ENCODE results near the gene RPP25L. TPM values are rescaled to one million over a fixed set of nuclear protein-coding genes. Genes with fewer than 3 reads are reported as not detected.

RPP25L gene, protein sequence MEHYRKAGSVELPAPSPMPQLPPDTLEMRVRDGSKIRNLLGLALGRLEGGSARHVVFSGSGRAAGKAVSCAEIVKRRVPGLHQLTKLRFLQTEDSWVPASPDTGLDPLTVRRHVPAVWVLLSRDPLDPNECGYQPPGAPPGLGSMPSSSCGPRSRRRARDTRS
- total RNA-seq (2014; rRNA removed; shearing (Covaris generic)) = 33.3 TPM in 2 replicates

DNA sequence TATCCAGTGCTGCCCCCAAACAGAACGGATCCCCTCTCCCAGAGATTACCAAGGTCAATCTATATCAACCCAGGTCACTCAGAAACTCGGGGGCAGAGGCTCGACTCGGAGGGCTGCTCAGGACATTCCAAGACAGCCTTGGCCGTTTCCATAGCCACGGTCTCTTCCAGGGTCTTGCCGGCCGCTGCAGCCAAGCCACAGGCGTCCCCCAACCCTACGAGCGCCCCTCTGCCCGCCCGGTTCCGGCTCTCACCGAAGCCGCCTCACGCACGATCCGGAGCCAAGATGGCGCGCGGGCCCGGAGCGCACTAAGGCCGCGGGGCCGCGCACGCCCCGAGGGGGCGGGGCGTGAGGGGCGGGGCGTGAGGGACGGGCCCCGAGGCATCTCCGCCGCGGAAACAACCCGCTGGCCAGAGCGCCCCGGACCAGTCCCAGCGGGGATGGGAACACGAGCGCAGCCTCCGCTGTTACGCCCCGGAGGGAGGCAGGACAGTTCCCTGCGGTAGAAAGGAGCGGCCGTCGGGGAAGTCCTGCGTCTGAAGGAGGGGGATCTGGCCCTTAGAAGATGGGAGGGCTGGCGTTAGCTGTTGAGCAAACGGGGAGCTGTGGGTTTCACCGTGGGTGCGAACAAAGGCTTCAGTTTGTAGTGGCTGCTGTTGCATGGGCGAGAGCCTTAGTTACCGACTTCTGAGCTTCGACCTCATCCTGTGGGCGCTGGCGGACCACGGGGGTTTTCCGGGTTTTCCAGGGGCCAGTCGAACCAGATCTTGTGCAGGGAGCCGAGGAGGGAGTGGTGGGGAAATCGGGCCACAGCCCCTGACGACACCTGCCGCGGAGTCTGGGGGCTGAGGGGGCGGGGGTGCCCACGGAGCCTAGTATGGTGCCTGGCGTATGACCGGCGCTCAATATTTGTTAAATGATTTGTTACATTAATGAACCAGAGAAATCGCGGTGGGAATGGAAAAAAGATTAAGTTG, at the start of gene RPP25L:
RPP25L (minus strand) TSS at position 287 of the 977 bp plus-strand sequence. CDS start 801 bp downstream, outside the sequence.

DNA sequence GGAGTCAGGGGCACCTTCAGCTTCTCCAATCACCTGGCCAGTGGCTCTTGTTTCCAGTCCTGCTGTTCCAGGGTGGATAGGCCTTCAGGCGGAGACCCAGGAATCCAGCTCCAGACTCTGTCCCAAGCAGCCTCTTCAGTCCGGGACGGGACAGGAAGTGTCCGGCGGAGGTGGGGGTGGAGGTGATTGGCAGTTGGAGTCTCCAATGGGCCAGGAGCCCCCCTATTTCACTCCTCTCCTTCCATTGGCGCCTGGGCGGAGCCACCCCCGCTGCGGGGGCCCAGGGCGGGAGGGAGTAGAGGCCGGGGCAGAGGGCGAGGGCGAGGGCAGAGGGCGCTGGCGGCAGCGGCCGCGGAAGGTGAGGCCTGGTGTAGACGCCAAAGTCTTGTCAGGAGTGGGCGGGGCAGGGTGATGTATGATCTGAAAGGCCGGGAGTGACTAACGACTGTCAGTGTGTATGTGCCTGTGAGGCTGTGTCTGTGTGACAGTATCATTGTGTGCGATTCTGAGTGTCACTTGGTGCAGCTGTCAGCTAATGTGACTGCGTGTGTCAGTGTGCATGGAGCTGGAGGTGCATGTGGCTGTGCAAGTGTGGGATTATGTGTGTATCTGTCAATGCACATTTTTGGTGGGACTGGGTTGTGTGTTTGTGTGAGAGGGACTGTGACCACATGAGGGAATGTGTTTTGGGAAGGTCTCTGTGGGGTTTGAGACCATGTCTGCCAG, 40.1 kb upstream of the RPP25L start, which contains the start of gene IL11RA:
IL11RA (plus strand) TSS at position 310 of the 726 bp plus-strand sequence. CDS start 3,033 bp downstream, outside the sequence.

DNA sequence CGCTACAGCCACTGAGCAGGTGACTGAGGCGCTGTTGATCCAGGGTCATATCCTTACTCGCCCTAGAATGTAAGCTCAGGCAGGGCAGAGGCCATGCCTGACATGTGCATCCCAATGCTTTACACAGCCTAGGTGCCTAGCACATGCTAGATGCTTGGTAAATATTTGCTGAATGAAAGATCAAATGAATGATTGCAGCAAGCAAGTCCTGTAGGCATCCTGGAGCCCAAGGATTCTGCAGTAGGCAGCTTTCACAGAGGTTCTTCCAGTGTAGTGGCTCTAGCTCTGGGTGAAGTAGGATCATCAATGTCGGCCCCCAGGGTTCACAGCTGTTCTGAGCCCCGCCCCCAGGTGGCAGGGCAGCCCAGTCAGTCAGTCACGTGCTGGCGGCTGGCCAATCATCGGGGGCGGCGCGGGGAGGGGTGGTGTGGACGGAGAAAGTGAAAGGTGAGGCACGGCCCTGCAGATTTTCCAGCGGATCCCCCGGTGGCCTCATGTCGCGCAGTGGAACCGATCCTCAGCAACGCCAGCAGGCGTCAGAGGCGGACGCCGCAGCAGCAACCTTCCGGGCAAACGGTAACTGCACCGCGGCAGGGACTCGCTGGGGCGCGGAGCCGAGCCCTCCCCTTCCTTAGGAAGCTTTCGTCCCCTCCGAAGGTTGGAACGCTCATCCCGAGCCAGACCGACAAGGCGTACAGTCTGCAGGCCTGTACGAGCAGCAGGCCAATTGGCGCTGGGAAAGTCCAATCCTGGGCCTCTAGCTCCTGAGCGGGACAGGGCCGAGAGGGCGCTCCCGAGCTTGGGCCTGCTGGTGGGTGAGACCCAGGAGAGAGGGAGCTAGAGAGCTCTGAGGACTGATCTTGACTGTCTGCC, 34.5 kb upstream of the RPP25L start, which contains the start of gene GALT:
GALT (plus strand) TSS at position 465 of the 873 bp plus-strand sequence; CDS start at position 495, 30 bp downstream.

DNA sequence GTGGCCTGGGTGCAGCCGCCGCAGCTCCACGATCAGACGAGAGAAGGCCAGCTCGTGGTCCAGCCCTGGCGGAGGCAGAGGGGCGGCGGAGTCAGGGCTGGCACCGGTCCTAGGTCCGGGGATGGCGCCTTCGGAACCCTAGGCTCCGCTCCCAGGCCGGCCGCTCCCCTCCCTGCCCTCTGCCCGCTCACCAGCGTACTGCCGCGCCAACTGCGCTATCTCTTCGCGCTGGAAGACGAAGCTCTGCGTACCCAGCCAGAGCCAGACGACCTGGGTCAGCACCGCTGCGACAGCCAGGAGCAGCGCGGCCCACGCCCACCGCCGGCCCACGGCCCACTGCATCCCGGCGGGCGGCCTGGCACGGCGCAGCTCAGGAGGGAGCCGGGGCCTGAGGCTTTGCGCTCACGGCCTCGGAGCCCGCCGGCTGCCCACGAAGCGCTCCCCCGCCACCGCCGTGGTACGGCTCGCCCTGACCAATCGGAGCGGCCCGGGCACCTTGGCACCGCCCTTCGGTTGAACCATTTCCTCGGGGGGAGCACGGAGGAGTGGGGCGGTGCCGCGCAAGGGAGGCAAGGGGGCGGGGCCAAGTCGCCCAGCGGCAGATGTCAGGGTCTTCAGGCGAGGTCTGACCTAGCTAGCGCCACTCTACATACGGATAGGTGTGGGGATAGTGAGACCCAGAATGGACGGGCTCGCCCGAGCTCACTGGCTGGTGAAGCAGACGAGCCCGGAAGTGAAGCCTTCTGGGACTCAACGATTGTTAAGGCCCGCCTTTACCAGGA, 25.6 kb upstream of the RPP25L start, which contains the start of gene SIGMAR1:
SIGMAR1 (minus strand) TSS at position 432 of the 782 bp plus-strand sequence; CDS start at position 342, 90 bp downstream.

DNA sequence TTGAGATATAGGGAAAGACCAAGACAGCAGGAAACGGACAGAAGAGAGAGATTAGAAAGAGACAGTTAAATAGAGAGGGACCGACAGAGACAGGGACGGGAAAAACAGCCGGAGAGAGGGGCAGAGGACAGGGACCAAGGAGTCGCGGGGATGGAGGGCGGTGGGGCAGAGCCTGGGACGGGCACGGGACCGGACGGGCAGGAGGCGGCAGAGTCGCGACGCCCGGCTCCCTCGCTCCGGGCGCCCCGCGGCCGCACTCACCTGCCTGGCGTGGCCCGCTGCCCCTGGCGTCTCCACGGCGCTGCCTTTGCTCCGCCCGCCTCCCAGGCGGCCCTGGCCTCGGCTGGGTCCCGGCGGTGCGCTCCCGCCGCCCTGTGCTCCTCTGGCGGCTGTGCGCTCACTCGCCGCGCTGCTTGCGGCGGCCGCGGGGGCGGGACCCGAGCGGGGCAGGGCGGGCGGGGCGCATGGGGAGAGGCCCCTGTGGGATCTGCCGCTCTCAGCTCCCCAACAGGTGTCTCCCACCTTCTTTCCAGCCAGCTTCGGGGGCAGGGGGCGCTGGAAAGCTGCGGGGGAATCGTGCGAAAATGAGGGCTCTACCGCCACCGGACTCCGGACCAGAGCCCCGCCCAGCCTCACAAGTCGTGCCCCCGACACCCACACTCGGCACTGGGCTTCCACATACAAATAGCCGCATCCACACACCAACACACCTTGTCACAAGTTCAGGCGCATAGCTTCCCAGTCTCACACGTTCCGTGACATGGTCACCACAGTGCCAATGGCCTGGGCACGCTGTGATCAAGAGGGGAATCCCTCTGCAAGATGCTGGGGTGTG, 17.0 kb upstream of the RPP25L start, which contains the start of gene ARID3C:
ARID3C (minus strand) TSS at position 411 of the 835 bp plus-strand sequence. CDS start 1,052 bp downstream, outside the sequence.

DNA sequence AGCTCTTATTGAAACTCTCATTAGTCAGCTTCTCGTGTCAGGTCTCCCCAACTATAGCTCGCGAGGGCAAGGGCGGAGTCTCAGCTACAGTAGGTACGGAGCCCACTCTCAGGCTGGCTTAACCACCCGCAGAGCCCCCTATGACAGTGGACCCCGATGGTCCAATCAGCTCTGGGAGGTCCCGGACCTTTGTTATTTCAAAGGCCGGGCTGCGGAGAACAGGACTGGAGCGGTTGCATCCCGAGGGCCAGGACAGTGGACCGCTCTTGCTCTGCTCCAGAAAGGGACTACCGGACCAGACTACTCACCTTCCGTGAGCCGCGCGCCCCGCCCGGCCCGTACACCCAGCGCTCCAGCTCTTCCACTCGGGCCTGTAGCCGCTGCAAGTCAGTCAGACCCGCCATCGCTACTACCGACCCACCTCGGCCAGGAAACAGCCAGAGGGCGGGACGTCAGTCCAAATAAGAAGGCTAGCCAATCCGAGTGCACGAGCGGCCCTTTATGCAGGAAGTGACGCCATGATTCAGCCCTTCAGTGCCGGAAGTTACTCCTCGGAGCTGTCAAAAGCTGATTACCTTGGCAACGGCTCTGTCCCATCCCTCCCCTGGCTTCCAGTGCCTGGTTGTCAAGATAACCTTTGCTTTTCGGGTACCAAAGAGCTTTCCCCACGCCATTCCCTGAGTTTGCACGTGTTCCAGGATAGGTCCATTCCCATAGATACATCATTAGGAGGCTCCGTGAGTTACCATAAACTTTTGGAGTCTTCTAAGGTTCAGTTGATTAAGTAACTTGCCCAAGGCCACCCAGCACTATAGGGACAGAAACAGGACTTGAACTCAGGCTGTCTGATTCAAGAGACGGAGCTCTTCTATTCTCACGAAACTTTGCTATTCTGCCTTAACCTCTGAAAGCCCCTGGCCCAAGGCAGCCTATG, 8.4 kb upstream of the RPP25L start, which contains the start of gene DCTN3:
DCTN3 (minus strand) TSS at position 435 of the 934 bp plus-strand sequence; CDS start at position 404, 31 bp downstream.

DNA sequence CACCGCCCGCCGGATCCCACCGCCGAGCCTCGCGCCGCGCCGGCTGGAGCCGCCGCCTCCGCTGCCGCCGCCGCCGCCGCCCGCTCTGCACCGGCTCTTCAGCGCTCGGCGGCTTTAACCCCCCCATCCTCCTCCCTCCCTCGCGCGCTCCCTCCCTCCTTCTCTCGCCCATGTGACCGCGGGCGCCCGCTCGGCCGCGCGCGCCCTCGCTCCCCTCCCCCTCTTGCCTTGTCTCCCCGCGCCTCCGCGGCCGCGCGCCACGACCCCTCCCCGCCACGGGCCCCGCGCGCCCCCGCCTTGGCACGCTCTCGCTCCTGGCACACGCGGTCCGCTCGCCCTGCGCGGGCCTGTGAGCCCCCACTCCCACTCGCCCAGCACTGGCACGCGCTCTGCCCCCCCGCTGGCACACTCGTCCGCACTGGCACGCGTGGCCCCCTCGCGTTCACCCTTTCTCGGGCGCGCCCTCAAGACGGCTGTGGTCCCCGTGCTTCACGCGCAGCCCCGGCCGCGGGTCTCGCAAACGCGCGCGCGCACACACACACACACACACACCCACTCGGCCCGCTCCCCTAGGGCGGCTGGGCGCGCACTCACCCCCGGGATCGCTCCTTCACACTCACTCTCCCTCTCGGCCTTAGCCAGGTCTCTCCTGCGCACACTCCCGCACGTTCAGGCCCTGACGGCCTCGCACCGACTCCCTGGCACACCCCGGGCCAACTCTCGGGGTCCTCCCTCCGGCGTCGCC, 22.1 kb downstream of the RPP25L start, which contains the start of gene CNTFR:
CNTFR (minus strand) TSS at position 89 of the 745 bp plus-strand sequence. CDS start 20,743 bp downstream, outside the sequence.

Small RNAs within 50 kb of the gene (small RNA-seq; reads per million reads assigned to genes)
- not detected for gene CCL27

Other genes starting within 250 kb of the RPP25L start
- gene MYORG, start 235.2 kb downstream of the RPP25L start, total RNA-seq (2014; rRNA removed; shearing (Covaris generic)) = 1.0 and 1.2 TPM in 2 replicates
- gene FAM219A, start 153.5 kb downstream of the RPP25L start, total RNA-seq (2014; rRNA removed; shearing (Covaris generic)) = 9.7 and 9.8 TPM in 2 replicates
- gene DNAI1, start 153.3 kb downstream of the RPP25L start, total RNA-seq (2014; rRNA removed; shearing (Covaris generic)) = 0.11 TPM in 1 of 2 replicates, not detected in the other
- not detected in 2 replicates for gene ENHO, start 89.1 kb downstream of the RPP25L start, total RNA-seq (2014; rRNA removed; shearing (Covaris generic))
- not detected in 2 replicates for gene CNTFR, start 22.4 kb downstream of the RPP25L start, total RNA-seq (2014; rRNA removed; shearing (Covaris generic))
- 112 and 120 TPM in 2 replicates for gene DCTN3, start 8.4 kb upstream of the RPP25L start, total RNA-seq (2014; rRNA removed; shearing (Covaris generic))
- 0.11 TPM in 1 of 2 replicates, not detected in the other for gene ARID3C, start 17.0 kb upstream of the RPP25L start, total RNA-seq (2014; rRNA removed; shearing (Covaris generic))
- gene SIGMAR1, start 25.7 kb upstream of the RPP25L start, total RNA-seq (2014; rRNA removed; shearing (Covaris generic)) = 151 and 169 TPM in 2 replicates
- 24.6 and 32.5 TPM in 2 replicates for gene GALT, start 34.6 kb upstream of the RPP25L start, total RNA-seq (2014; rRNA removed; shearing (Covaris generic))
- gene IL11RA, start 40.1 kb upstream of the RPP25L start, total RNA-seq (2014; rRNA removed; shearing (Covaris generic)) = 8.3 and 11.1 TPM in 2 replicates
- gene CCL27, start 50.6 kb upstream of the RPP25L start, total RNA-seq (2014; rRNA removed; shearing (Covaris generic)) = 0.23 and 0.50 TPM in 2 replicates
- gene CCL19, start 79.2 kb upstream of the RPP25L start, total RNA-seq (2014; rRNA removed; shearing (Covaris generic)) = not detected in 2 replicates
- gene CCL21, start 98.0 kb upstream of the RPP25L start, total RNA-seq (2014; rRNA removed; shearing (Covaris generic)) = not detected in 2 replicates

All from A375 (cell line).